ENCODE data around the gene ZC3HAV1L. TPM values are rescaled to one million over a fixed set of nuclear protein-coding genes. Genes with fewer than 3 reads are reported as not detected.
A peak's percentile ranks its signal among the peaks of the same experiment; 100 is the strongest.
"Not testable (repeated sequence)": the region's sequence is repeated elsewhere in the genome, so short reads cannot be mapped to it uniquely, and the experiment has no call there.

The ZC3HAV1L gene
- total RNA-seq, 1 donor from 2014 or later, result 4.0 TPM

DNA sequence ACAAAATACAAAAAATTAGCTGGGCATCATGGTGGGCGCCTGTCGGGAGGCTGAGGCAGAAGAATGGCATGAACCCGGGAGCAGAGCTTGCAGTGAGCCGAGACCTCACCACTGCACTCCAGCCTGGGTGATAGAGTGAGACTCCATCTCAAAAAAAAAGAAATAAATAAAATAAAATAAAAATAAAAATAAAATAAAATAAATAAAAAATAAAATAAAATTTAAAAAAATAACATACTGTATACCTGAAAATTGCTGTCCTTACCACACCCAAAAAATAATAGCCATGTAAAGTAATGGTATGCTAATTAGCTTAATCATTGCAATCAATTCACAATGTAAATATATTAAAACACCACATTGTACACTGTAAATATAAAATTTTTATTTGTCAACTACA is 3.4 kb downstream of the ZC3HAV1L start:
- no peak for ATAC-seq
- no peak for DNase-seq (ENCODE audit: missing footprints)
- intact Hi-C loops (cut with DNase I), result no loop called here

DNA sequence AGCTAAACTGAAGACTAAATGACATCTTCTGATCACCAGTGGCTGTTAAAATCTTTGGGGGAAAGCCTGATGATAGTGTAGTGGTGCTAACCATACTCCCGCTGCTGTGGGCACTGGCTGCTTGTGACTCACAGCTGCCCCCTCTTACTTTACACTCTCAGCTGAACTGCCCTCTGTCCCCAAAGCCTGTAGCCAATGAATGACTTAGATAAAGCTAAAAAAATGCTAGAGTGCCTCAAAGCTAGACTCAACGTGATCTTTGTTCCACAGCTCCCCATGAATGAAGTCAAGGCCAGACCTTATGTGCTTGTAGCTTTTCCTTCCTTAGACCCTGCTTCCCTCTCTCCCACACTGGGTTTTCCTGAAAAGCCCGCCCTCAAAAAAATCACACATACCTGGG is 6.5 kb downstream of the ZC3HAV1L start:
- intact Hi-C loops (cut with DNase I), result no loop called here
- no peak for DNase-seq (ENCODE audit: missing footprints)

DNA sequence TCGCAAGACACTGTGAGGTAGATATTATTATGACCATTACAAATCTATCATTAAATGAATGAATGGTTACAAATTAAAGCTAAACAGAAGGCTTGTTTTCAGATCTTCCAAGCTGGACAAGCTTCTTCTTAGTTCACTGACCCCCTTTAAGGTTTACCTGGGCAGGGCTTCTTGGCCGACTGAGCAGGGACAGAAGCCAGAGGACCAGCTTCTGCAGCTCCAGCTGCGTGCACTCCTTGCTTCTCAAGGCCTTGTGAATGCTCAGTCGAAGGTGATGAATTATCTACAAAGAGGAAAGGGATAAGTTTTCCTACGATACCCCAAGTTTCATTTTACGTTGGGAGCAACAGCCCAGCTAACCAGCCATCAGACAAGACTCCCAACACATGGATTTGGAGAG is 9.3 kb downstream of the ZC3HAV1L start:
- DNase-seq (ENCODE audit: missing footprints) (no peak), ATAC-seq (no peak)
- intact Hi-C loops (cut with DNase I), result no loop called here

More for the DNA sequence above, 6.5 kb downstream of the ZC3HAV1L start:
- no peak for ATAC-seq

DNA sequence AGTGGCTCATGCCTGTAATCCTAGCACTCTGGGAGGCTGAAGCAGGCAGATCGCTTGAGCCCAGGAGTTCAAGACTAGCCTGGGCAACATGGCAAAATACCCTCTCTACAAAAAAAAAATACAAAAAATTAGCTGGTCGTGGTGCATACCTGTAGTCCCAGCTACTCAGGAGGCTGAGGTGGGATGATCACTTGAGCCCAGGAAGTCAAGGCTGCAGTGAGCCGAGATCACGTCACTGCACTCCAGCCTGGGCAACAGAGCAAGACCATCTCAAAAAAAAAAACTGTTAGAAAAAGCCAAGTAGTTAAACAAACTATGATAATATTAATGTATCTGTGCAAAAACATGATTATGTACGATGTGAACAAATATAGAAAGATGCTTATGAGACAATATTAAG is 10.0 kb downstream of the ZC3HAV1L start:
- ATAC-seq; intact Hi-C loops (cut with DNase I); DNase-seq (ENCODE audit: missing footprints): not testable (repeated sequence)

- intact Hi-C loops (cut with DNase I), result no loop called here
Measured at GRCh38 chr7:139023076-139023475, 12.8 kb downstream of the ZC3HAV1L start.

GRCh38 chr7:139022286-139022685 is 13.6 kb downstream of the ZC3HAV1L start:
- intact Hi-C loops (cut with DNase I), result no loop called here
- ATAC-seq, result no peak
- DNase-seq (ENCODE audit: missing footprints), result no peak

More at GRCh38 chr7:139023076-139023475, 12.8 kb downstream of the ZC3HAV1L start:
- ATAC-seq (no peak), DNase-seq (ENCODE audit: missing footprints) (no peak)

- no peak for DNase-seq (ENCODE audit: missing footprints)
- intact Hi-C loops (cut with DNase I), result no loop called here
- ATAC-seq, result no peak
Measured at GRCh38 chr7:139018910-139019309, 16.9 kb downstream of the ZC3HAV1L start.

- ATAC-seq, result peak; percentile 57
- intact Hi-C loops (cut with DNase I), result loop anchor here (1.0 kb wide), 1 partner anchor 58 kb away; no protein-coding TSS in a partner anchor
Measured at GRCh38 chr7:139016931-139017511, 18.8 kb downstream of the ZC3HAV1L start.

DNA sequence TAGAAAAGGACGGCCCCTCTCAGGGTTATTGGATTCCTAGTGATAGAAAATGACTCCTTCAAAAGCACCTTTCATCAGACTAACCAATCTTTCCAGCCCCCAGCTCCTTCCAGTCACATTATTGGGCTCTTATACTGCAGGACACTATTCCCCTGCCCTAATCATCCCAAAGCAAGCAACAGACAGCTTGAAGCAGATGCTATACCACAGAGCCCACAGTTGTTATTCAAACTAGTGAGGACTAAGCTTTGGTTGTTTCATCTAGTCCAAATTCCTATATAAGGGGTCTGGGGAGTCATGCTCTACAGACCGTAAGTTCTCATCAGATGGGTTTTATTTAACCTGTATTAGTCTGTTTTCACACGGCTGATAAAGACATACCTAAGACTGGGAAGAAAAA is 24.5 kb downstream of the ZC3HAV1L start:
- intact Hi-C loops (cut with DNase I), result no loop called here
- DNase-seq (ENCODE audit: missing footprints) (no peak), ATAC-seq (no peak)

More at GRCh38 chr7:139016931-139017511, 18.8 kb downstream of the ZC3HAV1L start:
- no peak for DNase-seq (ENCODE audit: missing footprints)

DNA sequence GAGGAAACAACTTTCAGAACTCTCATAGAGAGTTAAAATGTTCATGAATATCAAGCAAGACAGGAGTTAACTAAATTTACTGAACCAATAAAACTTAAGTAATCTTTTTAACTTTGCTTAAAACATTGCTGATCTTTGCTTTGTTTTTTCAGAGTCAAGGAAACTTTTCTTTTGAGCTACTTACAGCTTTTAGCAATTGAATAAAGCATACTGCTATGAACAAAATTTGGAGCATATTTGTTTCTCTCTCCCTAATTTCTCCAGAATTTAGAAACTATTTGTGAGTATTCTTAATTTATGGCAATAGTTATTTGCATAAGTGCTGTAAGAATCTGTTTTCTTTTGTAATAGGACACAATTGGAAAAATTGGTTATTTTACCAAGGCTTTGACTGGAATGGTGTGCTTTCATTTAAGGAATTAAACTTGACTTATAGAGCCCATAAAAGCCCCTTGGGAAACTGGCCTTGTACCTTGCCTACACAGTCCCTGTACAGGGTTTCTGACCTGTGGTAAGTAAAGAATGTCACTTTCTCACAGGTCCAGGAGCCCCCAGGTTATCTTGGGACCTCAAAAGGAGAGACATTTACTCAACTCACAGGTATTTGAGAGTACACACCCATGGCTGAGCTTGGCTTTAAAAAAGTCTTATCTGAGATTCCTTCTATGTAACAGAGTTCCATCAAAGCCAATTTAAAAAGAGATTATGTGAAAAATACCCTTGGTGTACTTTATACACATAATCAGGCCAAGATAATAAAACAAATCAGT is 31.3 kb downstream of the ZC3HAV1L start:
- DNase-seq (ENCODE audit: missing footprints) (no peak), ATAC-seq (no peak)
- intact Hi-C loops (cut with DNase I), result no loop called here

GRCh38 chr7:138999414-138999813 is 36.4 kb downstream of the ZC3HAV1L start:
- intact Hi-C loops (cut with DNase I), result no loop called here
- no peak for ATAC-seq
- DNase-seq (ENCODE audit: missing footprints), result no peak

GRCh38 chr7:138992052-138992531 is 43.8 kb downstream of the ZC3HAV1L start:
- ATAC-seq, result no peak
- no peak for DNase-seq (ENCODE audit: missing footprints)
- intact Hi-C loops (cut with DNase I), result no loop called here

- DNase-seq (ENCODE audit: missing footprints) (no peak), ATAC-seq (no peak)
- intact Hi-C loops (cut with DNase I), result no loop called here
Measured at GRCh38 chr7:138987686-138988085, 48.2 kb downstream of the ZC3HAV1L start.

DNA sequence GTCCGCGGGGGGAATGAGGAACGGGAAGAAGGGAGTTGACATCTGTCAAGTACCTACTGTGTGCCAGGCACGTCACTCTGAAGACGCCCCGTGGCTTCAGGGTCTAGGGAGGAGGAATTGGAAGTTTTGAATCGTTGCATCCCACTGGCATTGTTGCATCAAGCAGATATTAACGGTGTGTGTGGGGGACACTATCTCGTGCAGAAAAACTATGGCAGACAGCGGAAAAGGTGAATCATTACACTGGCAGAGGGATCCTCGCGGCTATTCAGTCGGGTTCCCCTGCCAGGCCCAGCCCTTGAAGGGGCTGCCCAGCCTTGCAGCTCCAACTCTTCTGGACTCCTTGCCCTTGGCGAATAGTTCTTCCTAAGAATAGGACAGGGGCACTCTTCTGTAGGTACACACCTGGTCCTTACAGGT is 53.6 kb downstream of the ZC3HAV1L start:
- ATAC-seq (no peak), DNase-seq (ENCODE audit: missing footprints) (no peak)
- intact Hi-C loops (cut with DNase I), result no loop called here

DNA sequence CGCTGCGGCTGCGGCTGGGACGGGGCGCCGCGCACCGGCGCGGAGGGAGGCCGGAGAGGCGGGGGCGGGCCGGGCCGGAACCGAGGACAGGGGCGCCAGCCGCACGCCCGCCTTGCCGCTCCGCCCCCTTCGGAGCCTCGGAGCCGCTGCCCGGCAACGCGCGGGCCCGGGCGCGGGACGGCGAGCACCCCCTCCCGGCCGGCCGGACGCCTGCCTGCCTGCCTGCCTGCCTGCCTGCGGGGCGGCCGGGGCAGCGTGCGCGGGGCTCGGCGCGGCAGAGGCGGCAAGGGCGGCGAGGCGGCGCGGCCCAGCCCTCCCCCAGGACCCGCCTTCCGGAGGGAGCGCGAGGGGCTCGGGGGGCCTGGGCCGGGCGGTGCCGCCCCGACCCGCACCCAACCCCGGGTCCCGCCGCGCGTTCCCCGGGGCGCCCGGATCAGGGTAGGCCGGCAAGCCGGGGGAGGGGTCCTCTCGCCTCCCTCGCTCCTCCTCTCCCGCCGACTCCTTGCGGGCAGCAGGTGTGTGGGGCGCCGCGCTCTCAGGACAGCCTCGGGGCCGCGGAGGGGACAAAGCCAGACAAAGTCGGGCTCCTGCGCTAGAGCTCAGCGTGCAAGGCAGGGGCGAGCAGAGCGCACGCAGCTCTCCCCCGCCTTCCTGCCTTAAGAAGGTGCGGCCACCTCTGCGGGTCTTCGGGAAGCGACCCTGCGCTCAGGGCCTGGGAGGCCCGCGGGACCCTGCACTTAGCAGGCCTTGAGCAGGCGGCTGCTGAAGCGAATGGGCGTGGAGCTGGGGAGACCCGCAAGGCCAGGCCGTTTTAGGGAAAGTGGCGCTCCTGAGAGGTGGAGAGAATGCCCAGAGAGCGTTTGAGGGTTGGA is 54.3 kb downstream of the ZC3HAV1L start, which contains the start of gene KIAA1549:
Gene KIAA1549 (minus strand): TSS at position 58 of the 872 bp plus-strand sequence. CDS start 120 bp downstream, outside the sequence.
- ATAC-seq (peak; percentile 94), DNase-seq (ENCODE audit: missing footprints) (peak; percentile 78)
- intact Hi-C loops (cut with DNase I), result loop anchor here (1.0 kb wide), 1 partner anchor 95 kb away; no protein-coding TSS in a partner anchor

DNA sequence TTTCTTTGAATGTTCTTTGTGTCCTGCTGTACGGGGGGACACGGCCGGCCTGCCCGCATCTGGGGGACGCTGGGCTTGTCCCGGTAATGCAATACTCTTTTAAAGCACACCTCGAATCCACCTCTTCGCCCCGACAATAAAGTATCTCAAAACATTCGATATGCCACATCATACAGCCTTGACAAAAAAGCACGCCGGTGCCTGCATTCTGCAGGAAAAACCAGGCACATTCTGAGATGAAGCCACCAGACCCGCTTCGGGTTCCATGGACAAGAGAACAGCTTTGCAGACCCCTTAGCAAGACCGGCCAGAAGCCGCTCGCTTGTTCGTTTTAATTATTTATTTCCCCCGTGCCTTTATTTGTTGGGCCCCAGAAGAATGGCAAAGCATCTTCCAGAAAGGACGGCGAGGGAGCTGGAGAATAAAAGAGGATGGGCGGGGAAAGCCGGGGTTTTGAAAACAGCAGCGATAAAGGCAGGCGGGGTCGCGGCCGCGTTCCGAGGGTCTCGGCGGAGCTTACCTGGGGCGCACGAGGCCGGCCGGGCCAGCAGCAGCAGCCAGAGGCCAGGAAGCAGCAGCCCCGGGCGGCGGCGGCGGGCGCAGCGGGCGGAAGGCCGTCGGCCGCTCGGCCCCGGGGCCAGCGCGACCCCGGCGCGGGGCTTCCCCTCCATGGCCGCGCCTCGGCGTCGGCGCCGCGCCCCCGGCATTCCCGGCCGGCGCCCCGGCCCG is 55.1 kb downstream of the ZC3HAV1L start:
- intact Hi-C loops (cut with DNase I), result loop anchor here (1.0 kb wide), 1 partner anchor 94 kb away; no protein-coding TSS in a partner anchor
- ATAC-seq, result no peak
- no peak for DNase-seq (ENCODE audit: missing footprints)

DNA sequence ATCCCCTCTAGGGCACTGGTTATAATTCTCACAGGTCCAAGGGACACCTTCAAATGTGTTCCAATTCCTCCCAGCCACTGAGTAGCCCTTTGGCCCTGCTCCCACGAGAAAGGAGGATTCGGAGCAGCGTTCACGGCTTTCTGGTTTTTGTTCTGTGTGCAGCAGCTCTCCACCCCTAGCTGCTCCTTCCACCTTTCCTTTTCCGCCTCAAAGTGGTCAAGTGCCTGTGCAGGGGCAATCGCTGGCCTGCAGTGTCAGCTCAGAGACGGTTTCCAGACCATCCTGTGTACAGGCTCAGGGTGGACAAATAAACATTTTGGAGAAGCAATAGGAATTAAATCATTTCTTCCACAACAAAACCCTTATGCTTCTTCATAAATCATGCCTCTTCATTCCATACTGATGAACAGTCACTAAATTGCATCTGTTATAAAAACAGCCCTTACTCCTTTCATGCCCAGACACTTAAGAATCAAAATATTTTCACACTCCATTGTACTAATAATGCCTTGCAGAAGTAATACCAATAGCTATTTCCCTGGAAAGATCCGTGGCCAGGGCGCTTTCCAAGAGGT is 55.8 kb downstream of the ZC3HAV1L start:
- no peak for ATAC-seq
- intact Hi-C loops (cut with DNase I), result no loop called here
- no peak for DNase-seq (ENCODE audit: missing footprints)
